GM06990 (cell line): ENCODE results near the gene TANGO6.
A peak's percentile ranks its signal among the peaks of the same experiment; 100 is the strongest.

ENCODE experiments used
- DNase-seq: peaks from one replicate; pipeline ENCODE4 v3.0.0-alpha.2; 2011; ENCODE audit not compliant: insufficient read length; ENCODE audit errors: extremely low read depth
- H3K27me3 ChIP-seq: replicated peaks from 2 replicates; pipeline ENCODE4 v1.6.0; 2011; ENCODE audit warnings: low read length; ENCODE audit not compliant: control insufficient read depth, insufficient read depth
- H3K36me3 ChIP-seq: 2 replicates; pipeline ENCODE4 v1.5.1; 2011; ENCODE audit warnings: low read length; ENCODE audit not compliant: control insufficient read depth, insufficient read depth
- H3K4me3 ChIP-seq: replicated peaks from 2 replicates; pipeline ENCODE4 v1.5.1; 2011; ENCODE audit warnings: low read depth, mild to moderate bottlenecking, control low read depth, low read length
- TF ChIP-seq, protein P1 (sequence below): IDR thresholded peaks from 2 replicates; pipeline ENCODE4 v1.5.1; 2011; ENCODE audit warnings: low read length, control low read depth, mild to moderate bottlenecking, inconsistent platforms; ENCODE audit not compliant: insufficient read depth, poor library complexity, severe bottlenecking

TANGO6 gene

DNA sequence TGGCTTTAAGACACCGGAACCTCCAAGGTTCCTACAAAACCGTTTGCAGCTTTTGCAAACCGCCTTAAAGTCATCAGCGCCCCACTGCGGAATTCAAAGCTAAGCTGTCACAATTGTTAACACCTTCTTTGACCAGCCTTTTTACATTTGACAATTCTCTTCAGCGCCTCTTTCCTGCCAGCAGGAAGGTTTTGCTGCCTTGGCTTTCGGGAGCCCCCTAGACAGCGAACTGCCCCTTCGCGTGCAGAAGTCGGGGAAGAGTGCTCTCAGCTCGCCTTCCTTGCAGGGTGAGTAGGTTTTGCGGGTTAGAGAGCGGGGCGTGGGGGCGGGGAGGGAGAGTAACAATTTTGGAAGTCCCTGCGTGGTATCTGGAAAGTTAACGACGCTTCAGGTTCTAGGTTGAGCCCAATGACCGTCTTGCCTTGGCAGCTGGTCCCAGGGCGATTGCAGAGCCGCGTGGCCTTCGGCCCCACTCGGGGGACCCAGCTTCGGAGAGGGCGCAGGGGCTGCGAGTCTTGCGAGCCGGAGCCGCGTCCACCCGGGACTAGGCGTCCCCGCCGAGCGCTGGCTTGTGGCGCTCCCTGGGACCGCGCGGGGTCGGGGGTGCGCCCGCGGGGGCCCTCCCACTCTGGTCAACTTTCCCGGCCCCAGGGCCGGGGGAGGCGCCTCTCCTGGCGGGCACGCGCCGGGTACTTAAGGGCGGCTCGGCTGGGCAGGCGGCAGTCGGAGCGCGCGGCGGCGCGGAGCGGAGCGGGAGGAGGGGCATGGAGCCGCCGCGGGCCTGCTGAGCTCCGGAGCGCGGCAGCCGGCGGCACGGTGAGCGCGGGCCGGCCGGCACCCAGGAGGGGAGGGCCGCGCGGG is 262.4 kb downstream of the TANGO6 start, which contains the start of gene HAS3:
Gene HAS3 (plus strand): TSS at position 153 of the 861 bp plus-strand sequence. CDS start 3,743 bp downstream, outside the sequence.
- no peaks in the 10 kb centered on the region for H3K27me3 ChIP-seq
- DNase-seq, result peak; percentile 50
- peaks cover 4% of the 10 kb centered on the region; the same call in 1 of the 2 replicates for H3K36me3 ChIP-seq
- peak within 1 kb of the TSS; percentile 60 for H3K4me3 ChIP-seq
- TF ChIP-seq, protein P1, sequence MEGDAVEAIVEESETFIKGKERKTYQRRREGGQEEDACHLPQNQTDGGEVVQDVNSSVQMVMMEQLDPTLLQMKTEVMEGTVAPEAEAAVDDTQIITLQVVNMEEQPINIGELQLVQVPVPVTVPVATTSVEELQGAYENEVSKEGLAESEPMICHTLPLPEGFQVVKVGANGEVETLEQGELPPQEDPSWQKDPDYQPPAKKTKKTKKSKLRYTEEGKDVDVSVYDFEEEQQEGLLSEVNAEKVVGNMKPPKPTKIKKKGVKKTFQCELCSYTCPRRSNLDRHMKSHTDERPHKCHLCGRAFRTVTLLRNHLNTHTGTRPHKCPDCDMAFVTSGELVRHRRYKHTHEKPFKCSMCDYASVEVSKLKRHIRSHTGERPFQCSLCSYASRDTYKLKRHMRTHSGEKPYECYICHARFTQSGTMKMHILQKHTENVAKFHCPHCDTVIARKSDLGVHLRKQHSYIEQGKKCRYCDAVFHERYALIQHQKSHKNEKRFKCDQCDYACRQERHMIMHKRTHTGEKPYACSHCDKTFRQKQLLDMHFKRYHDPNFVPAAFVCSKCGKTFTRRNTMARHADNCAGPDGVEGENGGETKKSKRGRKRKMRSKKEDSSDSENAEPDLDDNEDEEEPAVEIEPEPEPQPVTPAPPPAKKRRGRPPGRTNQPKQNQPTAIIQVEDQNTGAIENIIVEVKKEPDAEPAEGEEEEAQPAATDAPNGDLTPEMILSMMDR, result peak; percentile 37

DNA sequence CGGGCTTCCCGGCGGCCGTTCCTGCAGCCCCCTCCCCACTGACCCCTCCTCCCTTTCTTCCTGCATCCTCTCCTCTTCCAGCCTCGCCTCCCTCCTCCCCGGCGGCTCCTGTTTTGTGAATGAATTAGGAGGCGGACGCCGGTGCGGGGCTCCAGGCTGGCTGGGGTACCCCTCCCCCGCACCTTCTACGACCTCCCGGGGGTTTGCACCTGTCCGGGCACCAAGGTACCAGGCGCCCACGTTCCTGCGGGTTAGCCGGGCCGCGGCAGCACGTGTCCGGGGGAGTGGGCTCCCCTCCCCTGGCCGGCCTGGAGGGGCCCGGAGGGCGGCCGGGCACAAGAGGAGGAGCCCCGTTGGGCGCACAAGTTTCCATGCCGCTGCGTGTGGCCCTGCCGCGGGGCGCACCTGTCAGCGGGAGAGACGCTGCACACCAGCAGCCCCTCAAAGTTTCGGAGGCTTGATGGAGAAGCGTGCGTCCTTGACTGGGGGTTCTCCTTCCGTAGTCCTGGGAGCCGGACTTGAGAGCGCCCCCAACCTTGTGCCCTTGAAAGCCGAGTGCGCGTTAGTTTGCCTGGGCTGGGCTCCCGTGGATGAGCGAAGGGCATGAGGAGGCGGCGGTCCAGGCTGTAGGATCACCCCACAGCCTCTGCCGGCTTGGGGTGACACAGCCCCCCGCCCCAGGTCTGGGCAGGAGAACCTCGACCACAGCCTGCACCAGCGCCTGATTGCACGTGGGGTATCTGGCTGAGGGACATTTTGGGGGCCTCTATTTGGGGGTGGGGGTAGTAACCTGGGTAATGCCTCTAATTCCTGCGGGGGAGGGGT is 263.4 kb downstream of the TANGO6 start:
- DNase-seq, result no peak

DNA sequence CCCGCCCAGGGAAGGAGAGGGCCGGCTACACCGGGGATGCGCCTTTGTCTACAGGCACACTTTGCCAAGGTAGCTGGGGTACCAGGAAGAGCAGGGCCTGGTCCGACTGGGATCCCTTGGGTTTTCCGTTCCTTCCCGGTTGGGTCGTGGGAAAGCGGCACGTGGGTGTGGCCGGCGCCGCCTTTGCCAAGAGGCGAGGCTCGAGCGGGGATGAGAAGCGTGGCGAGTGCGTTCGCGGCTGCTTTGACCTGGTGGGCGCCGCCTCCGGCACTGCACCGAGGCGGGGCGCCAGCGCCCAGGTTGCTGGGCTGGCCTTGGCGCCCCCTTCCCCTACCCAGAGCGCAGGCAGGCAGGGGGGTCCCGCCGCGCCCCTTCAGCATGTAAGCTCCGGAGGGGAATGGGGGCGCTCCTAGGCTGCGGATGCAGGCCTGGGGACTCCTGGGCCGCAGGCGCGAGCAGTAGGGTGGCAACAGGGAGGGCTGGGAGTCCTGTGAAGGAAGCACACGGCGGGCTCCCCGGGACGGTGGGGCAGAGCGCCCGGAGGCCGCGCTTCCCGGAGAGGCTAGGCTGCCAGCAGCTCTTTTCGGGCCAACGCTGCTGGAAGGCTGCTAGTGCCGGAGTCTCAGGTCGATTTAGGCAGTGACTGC is 264.1 kb downstream of the TANGO6 start:
- Histone ChIP-seq H3K36me3 (peaks cover 6% of the 10 kb centered on the region), H3K4me3 (no peak overlapping the region), H3K27me3 (no peaks in the 10 kb centered on the region)
- TF ChIP-seq, protein P1, result no peak
- DNase-seq, result no peak

More for the DNA sequence above, 263.4 kb downstream of the TANGO6 start:
- TF ChIP-seq, protein P1, result no peak
- Histone ChIP-seq H3K27me3 (no peaks in the 10 kb centered on the region), H3K4me3 (peak overlapping the region; percentile 48), H3K36me3 (peaks cover 4% of the 10 kb centered on the region; the same call in 1 of the 2 replicates)

DNA sequence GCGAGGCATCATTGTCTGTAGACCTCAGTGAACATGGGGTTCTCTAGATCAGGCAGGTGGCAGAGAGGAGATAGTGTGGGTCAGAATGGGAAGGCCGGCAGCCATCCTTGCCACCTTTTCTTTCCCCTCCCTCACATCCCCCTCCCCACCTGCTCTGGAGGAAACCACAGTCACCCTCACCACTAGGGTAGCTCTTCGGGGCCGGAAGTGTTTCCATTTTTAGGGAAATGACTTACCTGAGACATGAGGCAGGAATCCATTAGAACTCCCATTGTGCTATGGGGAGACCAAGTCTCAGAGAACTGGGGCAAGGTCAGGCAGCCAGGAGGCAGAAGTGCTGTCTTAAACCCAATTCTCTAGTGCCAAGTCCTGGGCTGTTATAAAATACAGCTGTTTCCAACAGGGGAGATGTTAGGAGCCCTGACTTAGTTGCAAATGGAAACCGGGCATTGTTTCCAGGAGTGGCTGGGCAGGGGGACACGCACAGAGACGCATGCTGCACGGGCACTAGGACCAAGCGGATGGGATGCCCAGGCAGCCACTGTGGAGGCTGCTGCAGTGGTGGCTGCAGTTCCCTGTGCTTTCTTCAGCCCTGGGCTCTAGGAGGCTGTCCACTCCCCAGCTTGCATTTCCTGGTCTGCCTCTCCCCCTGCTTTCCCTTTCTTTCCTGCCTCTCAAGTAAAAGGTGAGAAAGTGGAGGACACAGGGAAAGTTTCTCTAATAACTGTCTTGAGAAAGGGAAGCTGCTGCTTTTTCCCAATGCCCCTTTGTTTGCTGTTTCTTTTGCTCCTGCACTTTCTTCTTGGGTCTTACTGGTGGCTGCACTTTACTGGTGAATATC is 265.0 kb downstream of the TANGO6 start:
- DNase-seq, result no peak
- Histone ChIP-seq H3K4me3 (no peak overlapping the region), H3K27me3 (no peaks in the 10 kb centered on the region), H3K36me3 (peaks cover 6% of the 10 kb centered on the region)
- TF ChIP-seq, protein P1, result no peak

DNA sequence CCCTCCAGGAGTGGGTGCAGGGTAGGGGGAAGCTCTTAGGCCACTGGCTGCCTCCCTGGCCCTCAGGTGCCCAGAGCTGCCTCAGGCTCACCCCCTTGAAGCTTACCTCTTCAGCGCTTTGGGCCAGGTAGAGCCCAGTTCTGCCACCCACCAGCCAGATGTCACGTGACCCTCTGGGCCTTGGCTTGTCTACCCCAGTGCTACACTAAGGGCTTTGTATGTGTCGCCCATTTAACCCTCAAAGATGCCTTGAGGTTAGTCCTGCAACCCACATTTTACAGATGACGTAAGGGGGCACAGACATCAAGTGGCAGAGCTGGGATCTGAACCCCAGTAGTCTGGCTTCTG is 265.5 kb downstream of the TANGO6 start:
- DNase-seq, result no peak
- peaks cover 6% of the 10 kb centered on the region for H3K36me3 ChIP-seq
- H3K27me3 ChIP-seq, result no peaks in the 10 kb centered on the region
- TF ChIP-seq, protein P1, result no peak
- H3K4me3 ChIP-seq, result no peak overlapping the region
